NT2/D1 (cell line): ENCODE results near the gene POU6F2.

Experiments
- YY1 ChIP-seq: IDR thresholded peaks from 2 replicates; pipeline ENCODE4 v1.6.1; 2011; ENCODE audit not compliant: insufficient read length, insufficient read depth
- ZNF274 ChIP-seq: IDR thresholded peaks from 2 replicates; pipeline ENCODE4 v1.6.1; 2011; ENCODE audit warnings: mild to moderate bottlenecking, low read depth, low read length

- TF ChIP-seq ZNF274 (no peak), YY1 (no peak)
Measured at GRCh38 chr7:39407723-39408122, 430.0 kb downstream of the POU6F2 start.
